GM12878 (cell line): ENCODE results near the gene EYS. TPM values are rescaled to one million over a fixed set of nuclear protein-coding genes. Genes with fewer than 3 reads are reported as not detected.

Source experiments
- ATAC-seq: fragments of 200-7000 bp; cut with Tn5 transposase; 3 replicates; pipeline ENCODE4 v1.9.1; 2020; ENCODE audit warnings: mild to moderate bottlenecking, moderate library complexity
- BruUV-seq: library from RNA; stranded (reverse); fragments of 400-500 nt; replicated peaks from 2 replicates; lab custom pipeline; 2021; lab: Mats Ljungman, UMichigan
- CTCF ChIA-PET: fragments of 300-600 bp; sonication (Branson Sonifier 250); formaldehyde crosslinking; extraction: SDS; loops from one replicate; lab custom pipeline; 2021; ENCODE audit warnings: inconsistent platforms; lab: Yijun Ruan, JAX
- POLR2A ChIA-PET: fragments of 350-600 bp; formaldehyde crosslinking; extraction: SDS; loops from one replicate; lab custom pipeline; 2021; ENCODE audit warnings: inconsistent platforms; lab: Charles Lee
- RAD21 ChIA-PET: fragments of 300-600 bp; sonication (Branson Sonifier 250); formaldehyde crosslinking; loops from one replicate; lab custom pipeline; 2023; ENCODE audit warnings: antibody characterized with exemption; ENCODE audit not compliant: unreplicated experiment; lab: Charles Lee
- SMC1A ChIA-PET: fragments of 300-600 bp; sonication (Branson Sonifier 250); formaldehyde crosslinking; loops from one replicate; lab custom pipeline; 2023; ENCODE audit not compliant: unreplicated experiment, uncharacterized antibody; lab: Charles Lee
- DNase-seq: peaks from one replicate; pipeline ENCODE4 v3.0.0-alpha.2; 2011; ENCODE audit warnings: low read depth, low spot score
- FAIRE-seq: peaks from 3 replicates; lab custom pipeline; 2011; peaks lifted over from hg19 to GRCh38; lab: Jason Lieb, UNC
- H2AFZ ChIP-seq: 2 replicates; pipeline ENCODE4 v1.6.0; 2011; ENCODE audit warnings: low read depth, low read length, control low read depth; ENCODE audit not compliant: control insufficient read depth
- H3K27ac ChIP-seq: 2 replicates; pipeline ENCODE4 v1.5.1; 2011; ENCODE audit warnings: control low read depth; ENCODE audit not compliant: control insufficient read depth, insufficient read depth
- H3K27me3 ChIP-seq, 2 experiments: replicated peaks in 1 of 2; 2 replicates each; pipeline versions ENCODE4 v1.6.0 to v1.6.1; 2011; ENCODE audit warnings: low read length in 1 of 2; ENCODE audit not compliant: control insufficient read depth in 2 of 2, insufficient read depth in 2 of 2
- H3K36me3 ChIP-seq, 2 experiments: 2 replicates each; pipeline ENCODE4 v1.5.1; 2011; ENCODE audit warnings: low read length in 1 of 2; ENCODE audit not compliant: control insufficient read depth in 2 of 2, insufficient read depth in 2 of 2
- H3K4me1 ChIP-seq: 2 replicates; pipeline ENCODE4 v1.6.1; 2011; ENCODE audit warnings: mild to moderate bottlenecking, low read length, moderate library complexity, mixed read lengths; ENCODE audit not compliant: control insufficient read depth, insufficient read depth
- H3K4me2 ChIP-seq: 2 replicates; pipeline ENCODE4 v1.6.0; 2011; ENCODE audit warnings: control low read depth; ENCODE audit not compliant: control insufficient read depth, insufficient read depth
- H3K4me3 ChIP-seq: fragments of 200-600 bp; sonication (generic); 2 replicates; pipeline ENCODE4 v1.5.1; 2016
- H3K79me2 ChIP-seq: 2 replicates; pipeline ENCODE4 v1.6.0; 2011; ENCODE audit warnings: low read length; ENCODE audit not compliant: control insufficient read depth, insufficient read depth
- H3K9ac ChIP-seq: 2 replicates; pipeline ENCODE4 v1.8.0; 2011; ENCODE audit warnings: low read length, control low read depth, mixed read lengths; ENCODE audit not compliant: control insufficient read depth, insufficient read depth
- H3K9me3 ChIP-seq: replicated peaks from 3 replicates; pipeline ENCODE4 v1.5.1; 2011; ENCODE audit warnings: mild to moderate bottlenecking, low read length; ENCODE audit not compliant: control insufficient read depth, insufficient read depth
- H4K20me1 ChIP-seq: 2 replicates; pipeline ENCODE4 v1.6.0; 2011; ENCODE audit not compliant: control insufficient read depth, insufficient read depth
- CHD1 ChIP-seq: IDR thresholded peaks from 2 replicates; pipeline ENCODE4 v1.6.1; 2012; ENCODE audit warnings: low read depth, low read length, improper control_type of control experiment
- CREM ChIP-seq: IDR thresholded peaks from 2 replicates; pipeline ENCODE4 v1.6.1; 2014; ENCODE audit warnings: antibody characterized with exemption, low read depth
- JUNB ChIP-seq: IDR thresholded peaks from 2 replicates; pipeline ENCODE4 v1.6.1; 2016; ENCODE audit warnings: antibody characterized with exemption, mild to moderate bottlenecking
- NFYB ChIP-seq: IDR thresholded peaks from 2 replicates; pipeline ENCODE4 v1.6.1; 2011; ENCODE audit warnings: low read depth, mild to moderate bottlenecking, low read length, improper control_type of control experiment, moderate library complexity; ENCODE audit not compliant: insufficient read depth
- USF1 ChIP-seq: IDR thresholded peaks from 2 replicates; pipeline ENCODE4 v1.6.1; 2011; ENCODE audit warnings: borderline replicate concordance, low read depth, mild to moderate bottlenecking, moderate library complexity, mixed read lengths, low read length; ENCODE audit not compliant: insufficient read depth; ENCODE audit errors: extremely low read length
- ZNF24 ChIP-seq: fragments of 450-650 bp; IDR thresholded peaks from 2 replicates; pipeline ENCODE4 v1.6.1; 2017; ENCODE audit warnings: antibody characterized with exemption, mild to moderate bottlenecking
- WGBS: methylation state at CpG from one replicate; pipeline ENCODE4 v1.1.6; 2016; ENCODE audit warnings: low lambda C conversion rate; ENCODE audit not compliant: insufficient replicate concordance, insufficient coverage; ENCODE audit errors: missing lambda C conversion rate; 5-methylcytosine and 5-hydroxymethylcytosine counted together
- in situ Hi-C: fragments of 300-500 bp; cut with MboI; formaldehyde crosslinking; loops from 9 replicates; pipeline ENCODE4 v1.14.3; 2018; ENCODE audit warnings: mixed read lengths
- intact Hi-C: fragments of 100-400 bp; cut with micrococcal nuclease; formaldehyde crosslinking; loops from one replicate; pipeline ENCODE4 v1.14.2; 2022; ENCODE audit not compliant: unreplicated experiment
- polyA plus RNA-seq, 11 experiments: library from polyadenylated mRNA; depleted of rRNA in 4 of 11; unstranded in 6 of 11; stranded (reverse) in 5 of 11; fragments of >200 nt; fragmentation: Nextera tagmentation in 4 of 11; fragmentation: Illumina TruSeq in 1 of 11; extraction: Ambion mirVana in 4 of 11; extraction: Trizol in 1 of 11; gene quantifications; 1 replicate in 1 of 11; 2 replicates in 10 of 11; pipeline versions ENCODE4 v1.2.1 to v1.2.3, GENCODE V29; 2011 to 2016; ENCODE audit warnings: inconsistent platforms in 2 of 11, missing spikeins in 2 of 11, low read depth in 1 of 11
- total RNA-seq, 4 experiments: library from RNA; depleted of rRNA in 3 of 4; stranded (reverse); fragments of >200 nt in 3 of 4; fragmentation: Illumina TruSeq in 1 of 4; extraction: Trizol in 1 of 4; gene quantifications; 2 replicates each; pipeline versions ENCODE4 v1.2.1 to v1.2.3, GENCODE V29; 2013 to 2021
- TF ChIP-seq, protein P1 (sequence below): fragments of 450-650 bp; formaldehyde crosslinking; IDR thresholded peaks from 2 replicates; pipeline ENCODE4 v1.4.0; 2022; ENCODE audit warnings: mild to moderate bottlenecking, moderate library complexity
- TF ChIP-seq, protein P2 (sequence below): fragments of 450-650 bp; IDR thresholded peaks from 2 replicates; pipeline ENCODE4 v1.6.1; 2017; ENCODE audit warnings: antibody characterized with exemption, mild to moderate bottlenecking, moderate library complexity

EYS gene
- total and polyA plus RNA-seq, 10 of the 15 experiments (the other 5 are each of a cell fraction or from before 2014, with no cell fraction given), result under 0.01 to 0.14 (median 0.02) TPM; not detected in 1

DNA sequence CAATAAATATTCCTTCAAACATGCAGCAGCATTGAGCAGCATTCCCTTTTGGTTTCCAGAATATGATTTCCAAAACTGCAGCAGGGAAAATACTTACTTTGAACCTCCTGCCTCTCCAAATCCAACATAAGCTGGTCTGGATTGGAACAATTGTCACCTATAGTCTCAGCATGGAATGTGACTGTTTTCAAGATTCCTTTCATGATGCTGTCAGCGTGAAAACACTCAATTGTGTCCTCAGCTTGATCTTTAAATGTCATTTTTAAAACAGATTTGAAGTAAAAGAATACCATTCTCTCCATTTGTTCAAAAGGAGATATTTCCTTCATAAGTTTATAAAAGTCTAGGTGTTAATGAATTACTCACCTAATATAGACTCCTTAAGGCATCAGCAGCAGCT, 993.9 kb downstream of the EYS start:
- TF ChIP-seq CHD1 (no peak), NFYB (no peak), JUNB (no peak)
- TF ChIP-seq, all 136 proteins: peak for 0
- no peak for FAIRE-seq
- no peaks in the 10 kb centered on the region for H3K36me3 ChIP-seq
- H3K4me2 ChIP-seq, result no peak overlapping the region
- no peak for DNase-seq
- ChIA-PET RAD21 (no interaction called here), POLR2A (no interaction called here), CTCF (no interaction called here), SMC1A (no interaction called here)
- no peaks in the 10 kb centered on the region for H3K4me1 ChIP-seq
- intact Hi-C loops (no loop called here), in situ Hi-C loops (no loop called here)
- H3K27me3 ChIP-seq, result no peaks in the 10 kb centered on the region
- H4K20me1 ChIP-seq, result no peaks in the 10 kb centered on the region
- no peaks in the 10 kb centered on the region for H3K9me3 ChIP-seq
- H2AFZ ChIP-seq, result no peak overlapping the region
- no peak overlapping the region for H3K27ac ChIP-seq
- 0% methylated on average over 1 of the region's 1 CpG for WGBS
- H3K79me2 ChIP-seq, result no peaks in the 10 kb centered on the region
- H3K9ac ChIP-seq, result no peak overlapping the region
- no TSS peak for BruUV-seq
- no peak overlapping the region for H3K4me3 ChIP-seq
- no peak for ATAC-seq

- in situ Hi-C loops, result no loop called here
- DNase-seq, result no peak
- intact Hi-C loops, result no loop called here
- TF ChIP-seq USF1 (no peak), JUNB (no peak), CREM (no peak), ZNF24 (no peak)
- TF ChIP-seq, protein P1, sequence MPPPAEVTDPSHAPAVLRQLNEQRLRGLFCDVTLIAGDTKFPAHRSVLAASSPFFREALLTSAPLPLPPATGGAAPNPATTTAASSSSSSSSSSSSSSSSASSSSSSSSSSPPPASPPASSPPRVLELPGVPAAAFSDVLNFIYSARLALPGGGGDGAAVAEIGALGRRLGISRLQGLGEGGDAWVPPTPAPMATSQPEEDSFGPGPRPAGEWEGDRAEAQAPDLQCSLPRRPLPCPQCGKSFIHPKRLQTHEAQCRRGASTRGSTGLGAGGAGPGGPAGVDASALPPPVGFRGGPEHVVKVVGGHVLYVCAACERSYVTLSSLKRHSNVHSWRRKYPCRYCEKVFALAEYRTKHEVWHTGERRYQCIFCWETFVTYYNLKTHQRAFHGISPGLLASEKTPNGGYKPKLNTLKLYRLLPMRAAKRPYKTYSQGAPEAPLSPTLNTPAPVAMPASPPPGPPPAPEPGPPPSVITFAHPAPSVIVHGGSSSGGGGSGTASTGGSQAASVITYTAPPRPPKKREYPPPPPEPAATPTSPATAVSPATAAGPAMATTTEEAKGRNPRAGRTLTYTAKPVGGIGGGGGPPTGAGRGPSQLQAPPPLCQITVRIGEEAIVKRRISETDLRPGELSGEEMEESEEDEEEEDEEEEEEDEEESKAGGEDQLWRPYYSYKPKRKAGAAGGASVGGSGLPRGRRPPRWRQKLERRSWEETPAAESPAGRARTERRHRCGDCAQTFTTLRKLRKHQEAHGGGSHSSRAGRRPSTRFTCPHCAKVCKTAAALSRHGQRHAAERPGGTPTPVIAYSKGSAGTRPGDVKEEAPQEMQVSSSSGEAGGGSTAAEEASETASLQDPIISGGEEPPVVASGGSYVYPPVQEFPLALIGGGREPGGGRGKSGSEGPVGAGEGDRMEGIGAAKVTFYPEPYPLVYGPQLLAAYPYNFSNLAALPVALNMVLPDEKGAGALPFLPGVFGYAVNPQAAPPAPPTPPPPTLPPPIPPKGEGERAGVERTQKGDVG (CRISPR knock-in tag), result no peak
- TF ChIP-seq, protein P2, sequence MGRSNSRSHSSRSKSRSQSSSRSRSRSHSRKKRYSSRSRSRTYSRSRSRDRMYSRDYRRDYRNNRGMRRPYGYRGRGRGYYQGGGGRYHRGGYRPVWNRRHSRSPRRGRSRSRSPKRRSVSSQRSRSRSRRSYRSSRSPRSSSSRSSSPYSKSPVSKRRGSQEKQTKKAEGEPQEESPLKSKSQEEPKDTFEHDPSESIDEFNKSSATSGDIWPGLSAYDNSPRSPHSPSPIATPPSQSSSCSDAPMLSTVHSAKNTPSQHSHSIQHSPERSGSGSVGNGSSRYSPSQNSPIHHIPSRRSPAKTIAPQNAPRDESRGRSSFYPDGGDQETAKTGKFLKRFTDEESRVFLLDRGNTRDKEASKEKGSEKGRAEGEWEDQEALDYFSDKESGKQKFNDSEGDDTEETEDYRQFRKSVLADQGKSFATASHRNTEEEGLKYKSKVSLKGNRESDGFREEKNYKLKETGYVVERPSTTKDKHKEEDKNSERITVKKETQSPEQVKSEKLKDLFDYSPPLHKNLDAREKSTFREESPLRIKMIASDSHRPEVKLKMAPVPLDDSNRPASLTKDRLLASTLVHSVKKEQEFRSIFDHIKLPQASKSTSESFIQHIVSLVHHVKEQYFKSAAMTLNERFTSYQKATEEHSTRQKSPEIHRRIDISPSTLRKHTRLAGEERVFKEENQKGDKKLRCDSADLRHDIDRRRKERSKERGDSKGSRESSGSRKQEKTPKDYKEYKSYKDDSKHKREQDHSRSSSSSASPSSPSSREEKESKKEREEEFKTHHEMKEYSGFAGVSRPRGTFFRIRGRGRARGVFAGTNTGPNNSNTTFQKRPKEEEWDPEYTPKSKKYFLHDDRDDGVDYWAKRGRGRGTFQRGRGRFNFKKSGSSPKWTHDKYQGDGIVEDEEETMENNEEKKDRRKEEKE, result no peak
These were observed 994.4 kb downstream of the EYS start for GRCh38 chr6:64712606-64713005.

More at GRCh38 chr6:64712606-64713005, 994.4 kb downstream of the EYS start:
- ChIA-PET SMC1A (no interaction called here), CTCF (no interaction called here), POLR2A (no interaction called here), RAD21 (no interaction called here)
- ATAC-seq (no peak), FAIRE-seq (no peak)
- 47% methylated on average over 2 of the region's 2 CpGs for WGBS
- no peaks in the 10 kb centered on the region for H3K79me2 ChIP-seq
- H3K4me2 ChIP-seq, result no peak overlapping the region
- H3K9me3 ChIP-seq, result no peaks in the 10 kb centered on the region
- no peak overlapping the region for H3K4me3 ChIP-seq
- H3K27me3 ChIP-seq, result no peaks in the 10 kb centered on the region
- H2AFZ ChIP-seq, result no peak overlapping the region
- no peak overlapping the region for H3K27ac ChIP-seq
- no TSS peak for BruUV-seq
- no peaks in the 10 kb centered on the region for H3K36me3 ChIP-seq
- H3K4me1 ChIP-seq, result no peaks in the 10 kb centered on the region
- no peaks in the 10 kb centered on the region for H4K20me1 ChIP-seq
- H3K9ac ChIP-seq, result no peak overlapping the region
